ENCODE measurements around the gene GRM7.

GRM7 gene

DNA sequence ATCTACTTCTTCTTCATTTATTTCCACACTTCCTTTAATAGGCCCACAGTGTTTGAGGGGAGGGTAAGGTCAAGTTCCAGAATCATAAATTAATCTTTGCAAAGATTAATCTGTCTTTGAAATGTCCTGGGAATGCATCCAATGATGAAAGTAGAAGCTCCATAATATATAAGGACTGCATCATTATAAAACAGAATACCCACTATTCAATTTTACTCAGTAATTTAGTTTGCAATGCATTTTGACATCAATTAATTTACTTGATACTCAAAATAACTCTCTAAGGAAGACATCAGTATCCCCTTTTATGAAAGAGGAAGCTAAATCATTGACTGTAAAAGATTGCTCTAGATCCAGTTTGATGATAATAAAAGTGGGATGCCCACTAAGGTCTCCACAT lies 777.2 kb downstream of the GRM7 start:
- H3K4me1 ChIP-seq (ENCODE audit: low read length): no peaks in the 10 kb centered on the region
- TF ChIP-seq EZH2 (optimal IDR thresholded peaks at IDR 0.05; ENCODE audit: low read depth, low read length) (no peak), EZH2phosphoT487 (IDR thresholded peaks at IDR 0.05; ENCODE audit: low read length) (no peak)
- TF ChIP-seq, protein P1, sequence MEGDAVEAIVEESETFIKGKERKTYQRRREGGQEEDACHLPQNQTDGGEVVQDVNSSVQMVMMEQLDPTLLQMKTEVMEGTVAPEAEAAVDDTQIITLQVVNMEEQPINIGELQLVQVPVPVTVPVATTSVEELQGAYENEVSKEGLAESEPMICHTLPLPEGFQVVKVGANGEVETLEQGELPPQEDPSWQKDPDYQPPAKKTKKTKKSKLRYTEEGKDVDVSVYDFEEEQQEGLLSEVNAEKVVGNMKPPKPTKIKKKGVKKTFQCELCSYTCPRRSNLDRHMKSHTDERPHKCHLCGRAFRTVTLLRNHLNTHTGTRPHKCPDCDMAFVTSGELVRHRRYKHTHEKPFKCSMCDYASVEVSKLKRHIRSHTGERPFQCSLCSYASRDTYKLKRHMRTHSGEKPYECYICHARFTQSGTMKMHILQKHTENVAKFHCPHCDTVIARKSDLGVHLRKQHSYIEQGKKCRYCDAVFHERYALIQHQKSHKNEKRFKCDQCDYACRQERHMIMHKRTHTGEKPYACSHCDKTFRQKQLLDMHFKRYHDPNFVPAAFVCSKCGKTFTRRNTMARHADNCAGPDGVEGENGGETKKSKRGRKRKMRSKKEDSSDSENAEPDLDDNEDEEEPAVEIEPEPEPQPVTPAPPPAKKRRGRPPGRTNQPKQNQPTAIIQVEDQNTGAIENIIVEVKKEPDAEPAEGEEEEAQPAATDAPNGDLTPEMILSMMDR (IDR thresholded peaks at IDR 0.05; ENCODE audit: low read length): no peak
- no peaks in the 10 kb centered on the region for H3K79me2 ChIP-seq (ENCODE audit: low read length)
- no peak overlapping the region for H3K9ac ChIP-seq (ENCODE audit: low read length)
- no peaks in the 10 kb centered on the region for H3F3A ChIP-seq (ENCODE audit: insufficient read depth, low read length)
- H3K9me2 ChIP-seq (replicated peaks; ENCODE audit: insufficient read depth, low read length): no peaks in the 10 kb centered on the region
- H4K20me1 ChIP-seq (ENCODE audit: insufficient read depth, low read length): no peaks in the 10 kb centered on the region
- H3K9me3 ChIP-seq (replicated peaks; ENCODE audit: insufficient read depth, low read length): no peaks in the 10 kb centered on the region
- H3K27ac ChIP-seq (ENCODE audit: low read length): no peak overlapping the region
- H3K4me2 ChIP-seq (ENCODE audit: low read depth, low read length): no peak overlapping the region
- no peak overlapping the region for H3K4me3 ChIP-seq (ENCODE audit: low read length)
- H2AFZ ChIP-seq (ENCODE audit: low read length): no peak overlapping the region
- no peak for DNase-seq
- no peaks in the 10 kb centered on the region for H3K36me3 ChIP-seq (replicated peaks; ENCODE audit: insufficient read depth, low read length)
- H3K27me3 ChIP-seq (replicated peaks; ENCODE audit: insufficient read depth, low read length): no peaks in the 10 kb centered on the region

DNA sequence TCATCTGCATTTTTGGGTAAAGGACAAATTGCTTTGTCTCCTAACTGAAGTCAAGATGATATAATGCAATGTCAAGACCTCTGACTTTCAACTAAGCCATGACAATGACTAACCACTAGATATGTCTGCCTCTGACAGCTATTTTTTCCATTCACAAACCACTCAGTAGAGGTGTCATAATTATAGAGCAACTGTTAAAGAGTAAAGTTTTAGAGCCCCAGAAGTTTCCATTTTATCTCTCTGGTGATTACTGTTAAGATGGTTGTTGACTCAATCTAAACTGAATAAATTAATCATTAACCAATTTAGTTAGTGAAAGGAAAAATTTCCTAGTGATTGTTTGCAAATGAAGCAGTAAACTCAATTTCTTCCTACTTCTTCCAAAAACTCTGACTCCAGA lies 779.9 kb downstream of the GRM7 start:
- Histone ChIP-seq H3K4me3 (ENCODE audit: low read length) (no peak overlapping the region), H3K9ac (ENCODE audit: low read length) (no peak overlapping the region), H3K9me3 (replicated peaks; ENCODE audit: insufficient read depth, low read length) (no peaks in the 10 kb centered on the region), H3K36me3 (replicated peaks; ENCODE audit: insufficient read depth, low read length) (no peaks in the 10 kb centered on the region), H2AFZ (ENCODE audit: low read length) (no peak overlapping the region), H3F3A (ENCODE audit: insufficient read depth, low read length) (no peaks in the 10 kb centered on the region), H3K9me2 (replicated peaks; ENCODE audit: insufficient read depth, low read length) (no peaks in the 10 kb centered on the region), H3K79me2 (ENCODE audit: low read length) (no peaks in the 10 kb centered on the region), H4K20me1 (ENCODE audit: insufficient read depth, low read length) (no peaks in the 10 kb centered on the region), H3K4me1 (ENCODE audit: low read length) (no peaks in the 10 kb centered on the region), H3K27ac (ENCODE audit: low read length) (no peak overlapping the region), H3K4me2 (ENCODE audit: low read depth, low read length) (no peak overlapping the region), H3K27me3 (replicated peaks; ENCODE audit: insufficient read depth, low read length) (no peaks in the 10 kb centered on the region)
- DNase-seq: no peak
- TF ChIP-seq EZH2phosphoT487 (IDR thresholded peaks at IDR 0.05; ENCODE audit: low read length) (no peak), EZH2 (optimal IDR thresholded peaks at IDR 0.05; ENCODE audit: low read depth, low read length) (no peak)
- TF ChIP-seq, protein P1 (IDR thresholded peaks at IDR 0.05; ENCODE audit: low read length): no peak

DNA sequence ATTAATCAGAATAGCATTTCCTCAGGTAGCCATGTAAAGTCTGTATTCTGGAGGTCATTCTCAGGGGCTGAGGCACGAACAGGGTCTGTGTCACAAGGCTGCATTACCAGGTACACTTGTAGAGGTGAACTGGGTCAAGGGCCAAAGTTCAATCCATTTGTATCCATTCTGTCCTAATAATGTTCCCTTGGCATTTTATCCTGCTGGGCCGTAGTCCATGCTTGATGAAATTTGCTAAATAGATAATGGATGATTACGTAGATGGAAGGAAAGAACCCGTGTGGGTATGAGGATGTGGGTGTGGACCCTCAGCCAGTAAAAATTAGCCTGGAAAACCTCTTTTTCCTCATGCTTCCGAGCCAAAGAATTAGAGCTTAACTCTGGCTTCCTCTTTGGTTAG lies 785.9 kb downstream of the GRM7 start:
- H3K4me2 ChIP-seq (ENCODE audit: low read depth, low read length): no peak overlapping the region
- no peak overlapping the region for H3K27ac ChIP-seq (ENCODE audit: low read length)
- no peak for TF ChIP-seq EZH2 (optimal IDR thresholded peaks at IDR 0.05; ENCODE audit: low read depth, low read length)
- TF ChIP-seq, protein P1 (IDR thresholded peaks at IDR 0.05; ENCODE audit: low read length): no peak
- no peak for TF ChIP-seq EZH2phosphoT487 (IDR thresholded peaks at IDR 0.05; ENCODE audit: low read length)
- no peaks in the 10 kb centered on the region for H3K79me2 ChIP-seq (ENCODE audit: low read length)
- no peaks in the 10 kb centered on the region for H3K9me2 ChIP-seq (replicated peaks; ENCODE audit: insufficient read depth, low read length)
- H4K20me1 ChIP-seq (ENCODE audit: insufficient read depth, low read length): no peaks in the 10 kb centered on the region
- H3K9ac ChIP-seq (ENCODE audit: low read length): no peak overlapping the region
- no peaks in the 10 kb centered on the region for H3K4me1 ChIP-seq (ENCODE audit: low read length)
- no peak for DNase-seq
- no peak overlapping the region for H2AFZ ChIP-seq (ENCODE audit: low read length)
- no peaks in the 10 kb centered on the region for H3K9me3 ChIP-seq (replicated peaks; ENCODE audit: insufficient read depth, low read length)
- H3K4me3 ChIP-seq (ENCODE audit: low read length): no peak overlapping the region
- no peaks in the 10 kb centered on the region for H3K27me3 ChIP-seq (replicated peaks; ENCODE audit: insufficient read depth, low read length)
- no peaks in the 10 kb centered on the region for H3K36me3 ChIP-seq (replicated peaks; ENCODE audit: insufficient read depth, low read length)
- H3F3A ChIP-seq (ENCODE audit: insufficient read depth, low read length): no peaks in the 10 kb centered on the region
